ENCODE results near the gene GNPTG.

The GNPTG gene

DNA sequence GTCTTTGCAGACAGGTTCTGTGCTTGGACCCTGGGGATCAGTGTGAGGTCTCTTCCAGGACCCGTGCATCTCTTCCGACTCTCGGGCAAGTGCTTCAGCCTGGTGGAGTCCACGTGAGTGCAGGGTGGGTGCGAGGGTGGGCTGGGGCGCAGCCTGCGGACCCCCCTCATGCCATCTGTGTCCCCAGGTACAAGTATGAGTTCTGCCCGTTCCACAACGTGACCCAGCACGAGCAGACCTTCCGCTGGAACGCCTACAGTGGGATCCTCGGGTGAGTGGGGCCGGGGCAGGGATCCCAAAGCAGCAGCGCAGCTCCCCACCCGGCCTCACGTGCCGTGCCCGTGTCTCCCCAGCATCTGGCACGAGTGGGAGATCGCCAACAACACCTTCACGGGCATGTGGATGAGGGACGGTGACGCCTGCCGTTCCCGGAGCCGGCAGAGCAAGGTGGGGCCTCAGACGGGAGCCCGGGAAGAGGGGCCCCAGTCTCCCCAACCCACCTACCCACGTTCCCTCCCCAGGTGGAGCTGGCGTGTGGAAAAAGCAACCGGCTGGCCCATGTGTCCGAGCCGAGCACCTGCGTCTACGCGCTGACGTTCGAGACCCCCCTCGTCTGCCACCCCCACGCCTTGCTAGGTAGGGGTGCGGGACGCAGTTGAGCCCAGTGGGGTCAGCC lies 10.1 kb downstream of the GNPTG start:
- Histone ChIP-seq H3K36me3 (ENCODE audit: control insufficient read depth, insufficient read depth, low read length) (no peaks in the 10 kb centered on the region), H3K4me2 (ENCODE audit: low read length) (no peak overlapping the region), H3K9me3 (ENCODE audit: control insufficient read depth, low read length) (no peaks in the 10 kb centered on the region), H3K27ac (no peak overlapping the region), H3K4me3 (ENCODE audit: low read depth, low read length) (no peak overlapping the region), H3K9ac (no peak overlapping the region), H2AFZ (no peak overlapping the region), H3K79me2 (peaks cover 9% of the 10 kb centered on the region), H3K4me1 (no peaks in the 10 kb centered on the region), H3K27me3 (ENCODE audit: control insufficient read depth, insufficient read depth, low read length) (no peaks in the 10 kb centered on the region)
- no peak for TF ChIP-seq CTCF (IDR thresholded peaks at IDR 0.05)

GRCh38 chr16:1362807-1363206 lies 11.1 kb downstream of the GNPTG start:
- Histone ChIP-seq H3K4me1 (no peaks in the 10 kb centered on the region), H3K79me2 (peaks cover 9% of the 10 kb centered on the region), H3K9me3 (ENCODE audit: control insufficient read depth, low read length) (no peaks in the 10 kb centered on the region), H3K27ac (no peak overlapping the region), H2AFZ (no peak overlapping the region), H3K27me3 (ENCODE audit: control insufficient read depth, insufficient read depth, low read length) (no peaks in the 10 kb centered on the region), H3K36me3 (ENCODE audit: control insufficient read depth, insufficient read depth, low read length) (no peaks in the 10 kb centered on the region), H3K4me2 (ENCODE audit: low read length) (no peak overlapping the region), H3K4me3 (ENCODE audit: low read depth, low read length) (no peak overlapping the region), H3K9ac (no peak overlapping the region)
- TF ChIP-seq CTCF (IDR thresholded peaks at IDR 0.05), result no peak

DNA sequence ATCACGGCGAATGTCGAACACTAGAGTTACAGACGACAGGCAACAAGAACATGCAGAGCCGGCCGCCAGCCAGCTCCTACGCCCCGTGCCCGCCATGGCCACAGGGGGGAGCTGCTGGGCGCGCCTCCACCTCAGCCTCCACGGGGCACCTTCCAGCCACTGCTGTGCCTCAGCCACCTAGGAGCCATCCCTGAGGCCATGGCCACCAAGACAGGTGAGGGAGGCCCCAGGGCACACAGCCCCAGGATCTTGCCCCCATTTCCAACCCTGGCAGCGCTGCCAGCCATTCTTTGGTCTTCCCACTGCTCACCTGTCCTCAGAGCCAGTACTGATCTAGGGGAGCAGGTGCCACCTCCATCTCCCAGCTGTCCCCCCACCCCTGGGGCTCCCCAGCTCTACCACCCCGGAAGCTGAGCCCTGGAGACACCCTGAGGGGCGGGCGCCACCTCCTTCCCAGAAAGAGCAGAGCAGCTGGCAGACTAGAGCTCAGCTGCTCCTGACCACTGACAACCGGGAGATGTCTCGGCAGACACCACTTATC lies 11.8 kb downstream of the GNPTG start:
- Histone ChIP-seq H2AFZ (no peak overlapping the region), H3K27me3 (ENCODE audit: control insufficient read depth, insufficient read depth, low read length) (no peaks in the 10 kb centered on the region), H3K4me2 (ENCODE audit: low read length) (no peak overlapping the region), H3K9ac (no peak overlapping the region), H3K9me3 (ENCODE audit: control insufficient read depth, low read length) (no peaks in the 10 kb centered on the region), H3K27ac (no peak overlapping the region), H3K4me1 (no peaks in the 10 kb centered on the region), H3K4me3 (ENCODE audit: low read depth, low read length) (no peak overlapping the region), H3K36me3 (ENCODE audit: control insufficient read depth, insufficient read depth, low read length) (no peaks in the 10 kb centered on the region), H3K79me2 (peaks cover 9% of the 10 kb centered on the region)
- TF ChIP-seq CTCF (IDR thresholded peaks at IDR 0.05), result peak; percentile 63

DNA sequence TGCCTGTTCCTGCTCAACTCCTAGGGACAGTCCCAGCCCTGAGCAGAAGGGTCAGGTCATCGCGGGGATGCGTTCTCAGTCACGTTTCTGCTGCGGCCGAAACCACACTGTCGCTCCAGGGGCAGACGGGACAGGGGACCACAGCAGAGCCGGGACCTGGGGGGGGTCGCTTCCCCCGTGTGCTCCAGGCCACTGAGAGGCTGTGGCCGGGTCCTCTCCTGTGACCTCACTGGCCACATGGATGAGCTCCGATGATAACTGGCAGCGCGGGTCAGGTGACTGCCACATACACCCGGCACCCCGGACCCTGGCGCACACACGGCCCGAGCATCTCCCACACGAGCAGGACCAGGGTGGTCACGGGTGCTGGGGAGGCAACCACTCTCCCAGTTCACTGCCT lies 12.8 kb downstream of the GNPTG start:
- Histone ChIP-seq H3K4me1 (no peaks in the 10 kb centered on the region), H3K9ac (no peak overlapping the region), H3K4me3 (ENCODE audit: low read depth, low read length) (no peak overlapping the region), H3K27ac (no peak overlapping the region), H3K4me2 (ENCODE audit: low read length) (no peak overlapping the region), H3K36me3 (ENCODE audit: control insufficient read depth, insufficient read depth, low read length) (no peaks in the 10 kb centered on the region), H3K79me2 (peaks cover 5% of the 10 kb centered on the region), H2AFZ (no peak overlapping the region), H3K27me3 (ENCODE audit: control insufficient read depth, insufficient read depth, low read length) (no peaks in the 10 kb centered on the region), H3K9me3 (ENCODE audit: control insufficient read depth, low read length) (no peaks in the 10 kb centered on the region)
- no peak for TF ChIP-seq CTCF (IDR thresholded peaks at IDR 0.05)

Data from parathyroid adenoma (tissue), 2 donors.